ENCODE results near the gene POLN.
A peak's percentile ranks its signal among the peaks of the same experiment; 100 is the strongest.

The POLN gene

GRCh38 chr4:2071252-2071911 is 170.5 kb downstream of the POLN start:
- TF ChIP-seq CTCF (IDR thresholded peaks at IDR 0.05; ENCODE audit: extremely low read depth, missing control alignments) = no peak
- DNase-seq (ENCODE audit: low spot score) = no peak

GRCh38 chr4:2070421-2071251 is 171.3 kb downstream of the POLN start:
- no peak for TF ChIP-seq CTCF (IDR thresholded peaks at IDR 0.05; ENCODE audit: extremely low read depth, missing control alignments)
- DNase-seq (ENCODE audit: low spot score) = no peak

GRCh38 chr4:2069986-2070385 is 171.9 kb downstream of the POLN start:
- no peak for DNase-seq (ENCODE audit: low spot score)
- TF ChIP-seq CTCF (IDR thresholded peaks at IDR 0.05; ENCODE audit: extremely low read depth, missing control alignments) = no peak

- peak; percentile 23 for DNase-seq (ENCODE audit: low spot score)
- no peak for TF ChIP-seq CTCF (IDR thresholded peaks at IDR 0.05; ENCODE audit: extremely low read depth, missing control alignments)
Observed at GRCh38 chr4:2069161-2069971, 172.6 kb downstream of the POLN start.

GRCh38 chr4:2068566-2068965 is 173.4 kb downstream of the POLN start:
- no peak for DNase-seq (ENCODE audit: low spot score)
- TF ChIP-seq CTCF (IDR thresholded peaks at IDR 0.05; ENCODE audit: extremely low read depth, missing control alignments) = no peak

- no peak for DNase-seq (ENCODE audit: low spot score)
Observed at GRCh38 chr4:2068198-2068470, 173.8 kb downstream of the POLN start.

More at GRCh38 chr4:2068198-2068470, 173.8 kb downstream of the POLN start:
- TF ChIP-seq CTCF (IDR thresholded peaks at IDR 0.05; ENCODE audit: extremely low read depth, missing control alignments) = no peak
